ENCODE results near the gene UBE2G2.

The UBE2G2 gene

DNA sequence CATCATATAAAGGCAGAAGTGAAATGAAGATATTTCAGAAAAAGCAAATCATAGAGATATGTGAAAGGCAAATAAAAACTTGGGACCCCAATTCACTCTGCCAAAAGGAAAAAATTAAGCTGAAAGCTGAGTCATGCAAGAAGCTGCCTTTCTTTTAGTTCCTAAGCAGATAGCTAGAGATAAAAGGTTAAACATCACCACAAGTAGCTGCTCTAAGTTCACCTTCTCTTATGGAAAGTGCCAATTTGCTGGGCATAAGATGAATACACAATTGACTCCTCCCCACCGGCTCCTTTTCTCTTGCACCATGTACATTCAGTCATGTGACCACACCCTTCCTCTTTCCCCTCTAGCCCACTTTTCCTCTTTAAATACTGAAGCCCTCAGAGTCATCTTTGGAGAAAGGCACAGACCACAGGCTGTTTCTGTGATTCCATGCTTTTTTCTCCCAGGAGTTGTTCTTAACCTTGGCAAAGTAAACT, 21.6 kb upstream of the UBE2G2 start:
- Histone ChIP-seq H3K27me3 (ENCODE audit: control insufficient read depth, insufficient read depth, low read length, poor library complexity, severe bottlenecking) (no peaks in the 10 kb centered on the region), H3K36me3 (ENCODE audit: control insufficient read depth, insufficient read depth, low read length) (no peaks in the 10 kb centered on the region), H3K4me3 (ENCODE audit: insufficient read depth, low read depth, low read length) (no peak overlapping the region), H3K4me1 (ENCODE audit: control insufficient read depth, insufficient read depth, low read length) (no peaks in the 10 kb centered on the region), H3K27ac (ENCODE audit: insufficient read depth, low read depth, low read length, poor library complexity, severe bottlenecking) (no peak overlapping the region), H3K9me3 (ENCODE audit: control insufficient read depth, low read length) (peaks cover 5% of the 10 kb centered on the region)
- WGBS, 2 experiments, result 90 to 92% methylated on average over 1 of the region's 1 CpG

DNA sequence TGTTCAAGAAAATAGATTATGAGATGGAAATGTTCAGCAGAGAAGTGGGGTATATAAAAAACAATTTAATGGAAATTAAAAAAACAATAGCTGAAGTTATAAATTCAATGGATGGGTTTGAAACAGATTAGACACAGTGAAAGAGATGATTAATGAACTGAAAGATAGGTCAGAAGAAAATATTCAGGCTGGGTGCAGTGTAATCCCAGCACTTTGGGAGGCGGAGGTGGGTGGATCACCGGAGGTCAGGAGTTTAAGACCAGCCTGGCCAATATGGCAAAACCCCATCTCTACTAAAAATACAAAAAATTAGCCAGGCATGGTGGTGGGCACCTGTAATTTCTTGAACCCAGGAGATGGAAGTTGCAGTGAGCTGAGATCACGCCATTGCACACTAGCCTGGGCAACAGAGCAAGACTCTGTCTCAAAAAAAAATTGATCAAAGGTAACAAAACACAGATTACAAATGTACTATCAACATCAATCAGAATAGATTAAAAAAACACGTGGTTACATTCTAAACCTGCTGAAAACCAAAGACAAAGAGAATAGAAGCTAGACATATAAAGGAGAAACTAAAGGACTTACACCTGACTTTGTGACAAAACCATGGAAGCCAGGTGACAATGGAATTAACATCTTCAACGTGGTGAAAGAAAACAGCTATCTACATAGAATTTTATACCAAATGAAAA, 21.0 kb upstream of the UBE2G2 start:
- 71 to 72% methylated on average over 5 of the region's 5 CpGs for WGBS, 2 experiments
- Histone ChIP-seq H3K27me3 (ENCODE audit: control insufficient read depth, insufficient read depth, low read length, poor library complexity, severe bottlenecking) (no peaks in the 10 kb centered on the region), H3K4me3 (ENCODE audit: insufficient read depth, low read depth, low read length) (no peak overlapping the region), H3K9me3 (ENCODE audit: control insufficient read depth, low read length) (peaks cover 5% of the 10 kb centered on the region), H3K36me3 (ENCODE audit: control insufficient read depth, insufficient read depth, low read length) (no peaks in the 10 kb centered on the region), H3K4me1 (ENCODE audit: control insufficient read depth, insufficient read depth, low read length) (no peaks in the 10 kb centered on the region), H3K27ac (ENCODE audit: insufficient read depth, low read depth, low read length, poor library complexity, severe bottlenecking) (no peak overlapping the region)

DNA sequence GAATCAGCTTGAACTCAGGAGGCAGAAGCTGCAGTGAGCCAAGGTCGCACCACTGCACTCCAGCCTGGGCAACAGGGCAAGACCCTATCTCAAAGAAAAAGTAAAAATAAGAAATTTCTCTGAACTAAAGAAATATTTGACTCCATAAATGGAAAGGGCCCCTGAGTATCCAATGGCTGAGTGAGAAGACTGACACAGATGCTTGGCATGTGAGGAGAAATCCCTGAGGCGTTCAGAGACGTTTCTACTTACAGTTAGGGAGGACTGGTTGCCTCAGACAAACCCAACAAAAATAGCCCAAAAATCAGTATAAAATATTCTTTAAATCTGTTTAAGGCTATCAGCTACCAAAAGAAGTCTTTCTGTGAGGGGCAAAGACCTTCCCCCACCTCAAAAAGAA, 19.2 kb upstream of the UBE2G2 start:
- Histone ChIP-seq H3K36me3 (ENCODE audit: control insufficient read depth, insufficient read depth, low read length) (no peaks in the 10 kb centered on the region), H3K4me3 (ENCODE audit: insufficient read depth, low read depth, low read length) (no peak overlapping the region), H3K4me1 (ENCODE audit: control insufficient read depth, insufficient read depth, low read length) (no peaks in the 10 kb centered on the region), H3K27me3 (ENCODE audit: control insufficient read depth, insufficient read depth, low read length, poor library complexity, severe bottlenecking) (no peaks in the 10 kb centered on the region), H3K27ac (ENCODE audit: insufficient read depth, low read depth, low read length, poor library complexity, severe bottlenecking) (no peak overlapping the region), H3K9me3 (ENCODE audit: control insufficient read depth, low read length) (peaks cover 5% of the 10 kb centered on the region)
- WGBS, 2 experiments, result 75 to 87% methylated on average over 3 of the region's 3 CpGs

DNA sequence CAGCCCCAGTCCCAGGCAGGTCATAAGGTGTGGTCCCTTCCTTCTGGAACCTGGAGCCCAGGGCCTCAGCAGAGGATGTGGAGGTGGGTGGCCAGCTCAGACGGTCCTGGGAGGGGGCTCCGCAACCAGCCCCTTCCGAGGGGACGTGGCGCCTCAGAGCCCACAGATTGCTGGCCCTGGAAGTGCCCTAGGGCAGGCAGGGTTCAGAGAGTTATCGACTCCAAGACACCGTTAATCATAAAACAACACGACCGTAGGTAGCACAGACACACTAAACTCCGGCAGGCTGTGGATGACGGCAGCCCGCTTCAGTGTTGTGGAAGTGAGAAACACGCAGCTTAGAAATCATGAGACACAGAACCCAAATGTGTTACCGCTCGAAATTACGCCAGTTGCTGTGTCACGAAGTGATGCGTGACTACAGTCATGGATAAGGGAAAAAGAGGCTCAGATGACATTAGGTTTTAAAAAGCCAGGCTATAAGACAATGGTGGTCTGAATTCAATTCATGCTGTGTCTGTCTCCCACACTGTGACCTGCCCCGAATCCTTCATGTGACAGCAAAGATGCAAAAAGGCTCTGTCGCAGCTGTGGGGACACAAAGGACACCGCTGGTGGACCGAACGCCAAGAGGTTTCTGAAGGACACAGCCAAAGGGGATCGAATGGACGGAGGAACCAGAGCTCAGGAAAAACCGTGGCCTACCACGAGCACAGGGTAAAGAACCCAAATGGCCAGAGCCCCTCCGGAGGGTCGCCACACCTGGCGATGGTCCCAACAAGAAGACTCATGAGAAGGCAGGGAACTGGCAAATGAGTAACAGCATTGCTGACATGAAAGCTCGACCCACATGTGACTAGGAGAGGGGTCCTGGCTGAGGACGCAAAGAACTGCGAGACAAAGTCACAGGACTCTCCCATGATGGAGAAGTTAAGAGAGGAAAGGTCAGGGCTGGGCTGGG, 17.9 kb upstream of the UBE2G2 start:
- Histone ChIP-seq H3K4me3 (ENCODE audit: insufficient read depth, low read depth, low read length) (no peak overlapping the region), H3K4me1 (ENCODE audit: control insufficient read depth, insufficient read depth, low read length) (no peaks in the 10 kb centered on the region), H3K27me3 (ENCODE audit: control insufficient read depth, insufficient read depth, low read length, poor library complexity, severe bottlenecking) (no peaks in the 10 kb centered on the region), H3K27ac (ENCODE audit: insufficient read depth, low read depth, low read length, poor library complexity, severe bottlenecking) (no peak overlapping the region), H3K9me3 (ENCODE audit: control insufficient read depth, low read length) (peaks cover 5% of the 10 kb centered on the region), H3K36me3 (ENCODE audit: control insufficient read depth, insufficient read depth, low read length) (no peaks in the 10 kb centered on the region)
- WGBS, 2 experiments, result 95 to 96% methylated on average over 33 of the region's 33 CpGs

DNA sequence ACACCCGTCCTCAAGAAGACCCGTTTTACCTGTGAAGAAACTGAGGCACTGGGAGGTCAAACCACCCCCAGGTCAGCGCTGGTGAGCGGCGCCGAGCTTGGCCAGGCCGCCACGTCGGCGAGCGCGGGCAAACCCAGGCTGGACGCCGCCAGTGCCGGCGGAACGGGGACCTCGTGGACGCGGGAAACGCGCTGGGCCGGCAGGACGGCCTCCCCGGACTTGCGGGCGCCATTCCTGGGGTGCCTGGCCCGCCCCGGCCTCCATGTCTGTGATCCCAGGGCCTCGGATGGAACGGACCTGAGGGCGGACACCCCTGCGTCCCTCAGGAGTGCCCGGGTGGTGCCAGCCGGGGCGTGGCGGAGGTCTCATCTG, 17.0 kb upstream of the UBE2G2 start:
- H3K4me3 ChIP-seq (ENCODE audit: insufficient read depth, low read depth, low read length), result peak overlapping the region; percentile 75
- 87% methylated on average over 37 of the region's 37 CpGs for WGBS, 2 experiments
- peaks cover 5% of the 10 kb centered on the region for H3K9me3 ChIP-seq (ENCODE audit: control insufficient read depth, low read length)
- H3K27ac ChIP-seq (ENCODE audit: insufficient read depth, low read depth, low read length, poor library complexity, severe bottlenecking), result no peak overlapping the region
- H3K36me3 ChIP-seq (ENCODE audit: control insufficient read depth, insufficient read depth, low read length), result no peaks in the 10 kb centered on the region
- no peaks in the 10 kb centered on the region for H3K4me1 ChIP-seq (ENCODE audit: control insufficient read depth, insufficient read depth, low read length)
- H3K27me3 ChIP-seq (ENCODE audit: control insufficient read depth, insufficient read depth, low read length, poor library complexity, severe bottlenecking), result no peaks in the 10 kb centered on the region

DNA sequence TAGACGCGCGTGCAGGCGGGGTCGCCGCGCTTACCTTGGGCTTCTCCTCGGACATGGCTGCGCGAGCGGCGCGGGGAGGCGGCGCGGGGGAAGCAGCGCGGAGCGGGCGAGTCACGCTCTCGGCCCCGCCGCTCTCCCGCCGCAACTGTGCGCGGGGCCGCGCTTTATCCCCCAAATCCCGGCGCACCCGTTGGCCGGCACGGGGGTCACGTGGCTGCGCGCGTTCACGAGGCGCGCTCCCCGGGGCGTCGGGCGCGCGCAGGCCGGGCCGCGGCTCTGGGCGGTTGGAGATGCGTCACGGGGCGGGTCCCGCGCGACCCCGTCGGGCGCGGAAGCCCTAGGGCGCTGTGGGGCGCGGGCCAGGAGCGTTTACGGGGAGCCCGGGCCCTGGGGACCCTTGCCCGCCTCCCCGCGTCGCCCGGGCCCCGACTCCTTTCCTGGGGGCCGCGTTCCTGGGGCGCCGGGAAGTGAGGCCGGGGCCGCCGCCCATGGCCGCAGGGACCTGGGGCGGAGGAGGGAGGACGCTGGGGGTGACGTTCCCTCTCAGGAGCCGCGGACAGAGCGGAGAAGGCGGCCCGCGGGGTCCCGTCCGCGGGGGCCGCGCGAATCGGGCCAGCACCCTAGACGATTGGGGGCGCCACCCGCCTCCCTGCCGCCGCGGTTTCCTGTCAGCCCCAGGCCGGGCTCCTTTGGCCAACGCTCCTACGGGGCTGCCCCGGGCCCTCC, 16.5 kb upstream of the UBE2G2 start, which contains the start of gene SUMO3:
SUMO3 (minus strand) TSS at position 149 of the 726 bp plus-strand sequence; CDS start at position 55, 94 bp downstream.
- WGBS, 2 experiments, result 3% methylated on average over 108 of the region's 108 CpGs
- Histone ChIP-seq H3K9me3 (ENCODE audit: control insufficient read depth, low read length) (peaks cover 2% of the 10 kb centered on the region), H3K27ac (ENCODE audit: insufficient read depth, low read depth, low read length, poor library complexity, severe bottlenecking) (peak within 1 kb of the TSS; percentile 50), H3K4me3 (ENCODE audit: insufficient read depth, low read depth, low read length) (peak within 1 kb of the TSS; percentile 75), H3K4me1 (ENCODE audit: control insufficient read depth, insufficient read depth, low read length) (no peaks in the 10 kb centered on the region), H3K36me3 (ENCODE audit: control insufficient read depth, insufficient read depth, low read length) (no peaks in the 10 kb centered on the region), H3K27me3 (ENCODE audit: control insufficient read depth, insufficient read depth, low read length, poor library complexity, severe bottlenecking) (no peaks in the 10 kb centered on the region)

DNA sequence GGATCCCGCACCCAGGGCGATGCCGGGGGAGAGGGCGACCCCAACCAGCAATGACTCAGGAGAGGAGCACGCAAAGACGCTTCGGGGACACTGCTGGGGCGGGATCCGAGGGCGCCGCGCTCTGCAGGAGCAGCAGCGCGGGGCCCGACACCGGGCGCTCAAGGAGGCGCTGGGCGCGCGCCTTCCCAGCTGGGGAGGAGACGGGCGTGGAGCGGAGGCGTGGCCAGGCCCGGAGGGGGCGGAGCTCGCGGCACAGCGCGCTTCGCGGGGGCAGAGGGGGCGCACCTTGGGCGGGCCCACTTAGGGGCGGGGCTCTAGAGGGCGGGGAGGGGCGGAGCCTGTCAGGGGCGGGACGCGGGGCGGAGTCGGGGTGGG, 15.9 kb upstream of the UBE2G2 start:
- 1% methylated on average over 35 to 38 of the region's 43 CpGs for WGBS, 2 experiments
- Histone ChIP-seq H3K4me3 (ENCODE audit: insufficient read depth, low read depth, low read length) (peak overlapping the region; percentile 75), H3K27ac (ENCODE audit: insufficient read depth, low read depth, low read length, poor library complexity, severe bottlenecking) (no peak overlapping the region)

DNA sequence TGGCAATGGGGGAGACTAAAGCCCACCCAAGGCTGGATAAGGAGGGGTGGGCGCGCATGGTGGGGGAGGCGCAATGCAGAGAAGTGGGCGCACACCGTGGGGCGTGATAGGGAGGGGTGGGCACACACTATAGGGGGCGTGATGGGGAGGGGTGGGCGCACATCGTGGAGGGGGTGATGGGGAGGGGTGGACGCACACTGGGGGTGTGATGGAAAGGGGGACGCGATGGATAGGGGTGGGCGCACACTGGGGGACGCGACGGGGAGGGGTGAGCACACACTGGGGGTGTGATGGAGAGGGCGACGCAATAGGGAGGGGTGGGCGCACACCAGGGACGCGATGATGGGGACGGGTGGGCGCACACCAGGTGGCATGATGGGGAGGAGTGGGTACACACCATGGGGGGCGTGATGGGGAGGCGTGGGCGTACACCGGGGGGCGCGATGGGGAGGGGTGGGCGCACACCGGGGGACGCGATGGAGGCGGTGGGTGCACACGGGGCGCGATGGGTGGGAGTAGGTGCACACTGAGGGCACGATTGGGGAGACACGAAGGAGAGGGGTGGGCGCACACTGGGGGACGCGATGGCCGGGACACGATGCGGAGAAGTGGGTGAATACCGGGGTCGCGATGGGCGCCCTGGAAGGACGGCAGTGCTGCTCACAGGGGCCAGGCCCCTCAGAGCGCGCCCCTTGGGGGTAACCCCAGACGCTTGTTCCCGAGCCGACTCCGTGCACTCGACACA, 15.3 kb upstream of the UBE2G2 start:
- Histone ChIP-seq H3K36me3 (ENCODE audit: control insufficient read depth, insufficient read depth, low read length) (no peaks in the 10 kb centered on the region), H3K4me1 (ENCODE audit: control insufficient read depth, insufficient read depth, low read length) (no peaks in the 10 kb centered on the region), H3K27me3 (ENCODE audit: control insufficient read depth, insufficient read depth, low read length, poor library complexity, severe bottlenecking) (no peaks in the 10 kb centered on the region), H3K9me3 (ENCODE audit: control insufficient read depth, low read length) (no peaks in the 10 kb centered on the region), H3K4me3 (ENCODE audit: insufficient read depth, low read depth, low read length) (peak overlapping the region; percentile 75), H3K27ac (ENCODE audit: insufficient read depth, low read depth, low read length, poor library complexity, severe bottlenecking) (no peak overlapping the region)
- 67 to 68% methylated on average over 57 of the region's 57 CpGs for WGBS, 2 experiments

More for the DNA sequence above, 15.9 kb upstream of the UBE2G2 start:
- no peaks in the 10 kb centered on the region for H3K9me3 ChIP-seq (ENCODE audit: control insufficient read depth, low read length)
- H3K27me3 ChIP-seq (ENCODE audit: control insufficient read depth, insufficient read depth, low read length, poor library complexity, severe bottlenecking), result no peaks in the 10 kb centered on the region
- H3K4me1 ChIP-seq (ENCODE audit: control insufficient read depth, insufficient read depth, low read length), result no peaks in the 10 kb centered on the region
- no peaks in the 10 kb centered on the region for H3K36me3 ChIP-seq (ENCODE audit: control insufficient read depth, insufficient read depth, low read length)

DNA sequence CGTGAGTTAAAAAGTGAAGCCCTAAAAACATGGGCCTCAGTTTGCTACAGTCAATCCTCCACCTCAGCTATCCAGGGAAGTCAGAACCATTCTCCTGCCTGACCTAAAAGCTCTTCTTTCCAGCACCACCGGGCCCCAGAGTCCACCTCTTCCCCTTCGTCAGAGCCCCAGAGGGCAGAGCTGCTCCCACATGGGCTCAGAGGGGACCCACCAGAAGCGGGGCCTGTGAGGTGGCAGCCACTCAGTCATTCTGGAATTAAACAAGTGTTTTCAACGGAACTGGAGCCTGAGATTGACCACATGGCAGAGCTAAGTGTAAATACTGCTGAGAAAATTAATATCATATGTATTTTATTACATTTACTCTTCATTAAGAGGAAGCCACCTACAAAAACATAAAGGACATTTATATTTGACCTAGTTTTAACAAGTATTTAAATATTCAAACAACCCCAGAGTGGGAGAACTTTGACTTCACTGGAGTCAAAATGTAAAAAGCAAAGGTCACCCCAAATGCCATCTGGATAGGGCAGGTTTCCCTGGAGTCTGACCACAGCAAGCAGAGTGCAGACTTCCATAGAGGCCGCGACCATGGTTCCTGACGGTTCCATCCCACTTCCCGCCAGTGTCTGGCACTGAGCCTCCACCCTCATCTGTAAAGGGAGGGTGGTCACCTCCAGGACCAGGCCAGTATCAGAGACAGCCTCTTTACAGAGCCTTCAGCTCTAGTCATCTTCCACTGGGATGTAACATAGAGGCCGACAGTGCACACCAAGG, 14.4 kb upstream of the UBE2G2 start:
- no peaks in the 10 kb centered on the region for H3K27me3 ChIP-seq (ENCODE audit: control insufficient read depth, insufficient read depth, low read length, poor library complexity, severe bottlenecking)
- H3K4me3 ChIP-seq (ENCODE audit: insufficient read depth, low read depth, low read length), result no peak overlapping the region
- WGBS, 2 experiments, result 90 to 91% methylated on average over 10 of the region's 10 CpGs

More for the DNA sequence above, 14.4 kb upstream of the UBE2G2 start:
- H3K4me1 ChIP-seq (ENCODE audit: control insufficient read depth, insufficient read depth, low read length), result no peaks in the 10 kb centered on the region
- no peaks in the 10 kb centered on the region for H3K9me3 ChIP-seq (ENCODE audit: control insufficient read depth, low read length)
- no peak overlapping the region for H3K27ac ChIP-seq (ENCODE audit: insufficient read depth, low read depth, low read length, poor library complexity, severe bottlenecking)
- no peaks in the 10 kb centered on the region for H3K36me3 ChIP-seq (ENCODE audit: control insufficient read depth, insufficient read depth, low read length)
